GM12892 (cell line): ENCODE data around the gene HPN.
"Not testable (repeated sequence)": the region's sequence is repeated elsewhere in the genome, so short reads cannot be mapped to it uniquely, and the experiment has no call there.

Source experiments
- DNase-seq: peaks from one replicate; pipeline ENCODE4 v3.0.0; 2011; ENCODE audit not compliant: insufficient read length
- FAIRE-seq: peaks from 2 replicates; lab custom pipeline; 2011; peaks lifted over from hg19 to GRCh38; lab: Jason Lieb, UNC
- POLR2A ChIP-seq: IDR thresholded peaks from 2 replicates; pipeline ENCODE4 v1.6.1; 2011; ENCODE audit warnings: low read depth, low read length, control low read depth
- POLR2AphosphoS5 ChIP-seq: IDR thresholded peaks from 2 replicates; pipeline ENCODE4 v1.6.1; 2011; ENCODE audit warnings: low read depth, low read length, control low read depth
- TAF1 ChIP-seq: IDR thresholded peaks from 2 replicates; pipeline ENCODE4 v1.6.1; 2011; ENCODE audit warnings: low read depth, mild to moderate bottlenecking, control low read depth, low read length, borderline replicate concordance

HPN gene

DNA sequence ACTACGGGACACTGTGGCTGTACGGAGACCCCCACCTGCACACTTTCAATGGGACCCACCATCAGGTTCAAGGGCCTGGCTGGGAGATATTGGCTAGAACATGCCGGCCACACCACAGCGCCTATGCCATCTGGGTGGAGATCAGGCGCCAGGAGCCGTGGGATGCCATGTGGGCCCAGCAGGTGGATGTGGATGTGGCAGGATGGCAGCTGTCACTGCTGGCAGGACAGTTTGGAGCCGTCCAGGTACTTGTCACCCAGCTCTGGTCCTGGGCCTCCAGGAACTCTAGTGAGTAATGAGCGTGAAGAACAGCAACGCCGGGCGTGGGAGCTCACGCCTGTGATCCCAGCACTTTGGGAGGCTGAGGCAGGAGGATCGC, 58.4 kb downstream of the HPN start:
- no peak for TF ChIP-seq TAF1
- TF ChIP-seq POLR2A, result no peak
- no peak for TF ChIP-seq POLR2AphosphoS5
- FAIRE-seq, result no peak
- DNase-seq, result no peak

DNA sequence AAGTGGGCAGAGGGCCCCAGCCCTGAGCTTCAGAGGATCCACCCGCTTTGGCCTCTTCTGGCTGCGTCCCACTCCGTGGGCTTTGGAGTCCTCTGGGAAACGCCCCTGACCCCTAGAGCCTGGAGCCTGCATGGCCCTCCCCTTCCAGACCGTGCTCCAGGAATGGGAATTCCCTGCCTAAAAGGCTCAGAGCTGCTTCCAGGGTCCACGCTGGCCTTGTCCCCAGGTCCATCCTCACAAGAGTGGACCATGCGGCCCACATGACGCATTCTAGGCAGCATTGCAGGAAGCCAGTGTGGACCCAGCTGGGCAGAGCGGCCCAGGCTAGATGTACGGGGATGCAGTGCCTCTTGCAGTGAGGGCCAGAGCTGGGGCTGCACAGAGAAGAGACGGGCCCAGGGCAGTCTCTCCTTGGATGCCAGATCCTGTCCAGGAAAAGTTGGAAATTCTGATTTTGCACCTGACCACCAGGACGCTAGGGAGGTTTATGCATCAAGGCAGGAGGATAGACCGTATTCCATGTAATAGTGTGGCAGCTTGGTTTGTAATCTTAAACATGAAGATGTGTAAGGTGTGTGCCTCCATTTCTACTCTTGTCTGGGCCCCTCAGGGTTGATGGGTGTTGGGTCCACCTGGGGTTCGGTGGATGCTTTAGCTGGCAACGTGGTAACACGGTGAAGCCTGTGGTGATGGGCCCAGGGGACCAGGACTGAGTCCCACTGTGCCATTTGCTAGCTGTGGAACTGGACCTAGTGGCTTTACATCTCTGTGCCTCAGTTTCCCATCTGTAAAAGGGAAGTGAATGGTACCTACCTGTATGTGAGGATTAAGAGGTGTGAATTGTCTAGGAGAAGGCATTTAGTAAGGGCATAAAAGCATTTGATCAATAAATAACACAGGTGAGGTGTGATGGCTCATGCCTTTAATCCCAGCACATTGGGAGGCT, 59.3 kb downstream of the HPN start:
- FAIRE-seq (no peak), DNase-seq (no peak)
- TF ChIP-seq POLR2AphosphoS5, result no peak
- TF ChIP-seq TAF1, result no peak
- TF ChIP-seq POLR2A, result no peak

- not testable (repeated sequence) for FAIRE-seq
Observed at GRCh38 chr19:35101949-35102348, 60.4 kb downstream of the HPN start.

GRCh38 chr19:35103614-35104013, 62.1 kb downstream of the HPN start:
- not testable (repeated sequence) for FAIRE-seq, DNase-seq

More at GRCh38 chr19:35101949-35102348, 60.4 kb downstream of the HPN start:
- not testable (repeated sequence) for DNase-seq

DNA sequence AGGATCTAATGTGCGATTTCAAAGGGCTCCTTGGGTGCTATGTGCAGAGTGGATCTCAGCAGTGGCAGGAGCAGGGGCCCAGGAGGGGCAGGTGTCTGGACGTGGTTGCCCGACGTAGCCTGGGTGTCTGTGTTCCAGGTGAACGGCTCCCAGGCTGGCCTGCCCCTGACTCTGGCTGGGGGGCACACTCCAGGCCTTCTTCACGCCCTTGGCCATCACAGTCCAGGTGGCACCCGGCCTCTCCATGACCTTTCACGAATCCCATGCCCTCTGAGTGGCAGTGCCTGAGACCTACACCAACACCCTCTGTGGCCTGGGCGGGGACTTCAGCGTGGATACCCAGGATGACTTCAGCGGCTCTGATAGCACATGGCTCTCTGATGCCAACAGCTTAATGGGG, 62.8 kb downstream of the HPN start:
- TF ChIP-seq TAF1, result no peak
- no peak for TF ChIP-seq POLR2AphosphoS5
- TF ChIP-seq POLR2A, result no peak
- FAIRE-seq, result no peak
- DNase-seq, result no peak

DNA sequence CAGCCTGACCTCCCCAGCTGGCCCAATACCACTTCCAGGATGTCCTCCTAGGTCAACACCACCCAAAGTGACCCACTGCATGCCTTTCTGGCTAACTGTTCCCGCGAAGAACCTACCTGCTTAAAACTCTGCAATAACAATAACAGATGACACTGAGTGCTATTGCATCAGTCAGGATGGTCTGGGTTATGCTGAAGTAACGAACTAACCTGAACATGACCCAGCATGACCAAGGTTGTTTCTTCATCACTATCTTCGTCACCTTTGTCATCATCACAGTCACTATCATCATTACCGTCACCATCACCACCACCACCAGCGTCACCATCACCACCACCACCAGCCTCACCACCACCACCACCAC, 63.5 kb downstream of the HPN start:
- FAIRE-seq, result no peak
- no peak for DNase-seq
- TF ChIP-seq TAF1 (no peak), POLR2A (no peak), POLR2AphosphoS5 (no peak)

GRCh38 chr19:35105411-35106290, 64.1 kb downstream of the HPN start:
- peak; percentile 27 for FAIRE-seq
- TF ChIP-seq POLR2A (no peak), TAF1 (no peak), POLR2AphosphoS5 (no peak)
- no peak for DNase-seq

DNA sequence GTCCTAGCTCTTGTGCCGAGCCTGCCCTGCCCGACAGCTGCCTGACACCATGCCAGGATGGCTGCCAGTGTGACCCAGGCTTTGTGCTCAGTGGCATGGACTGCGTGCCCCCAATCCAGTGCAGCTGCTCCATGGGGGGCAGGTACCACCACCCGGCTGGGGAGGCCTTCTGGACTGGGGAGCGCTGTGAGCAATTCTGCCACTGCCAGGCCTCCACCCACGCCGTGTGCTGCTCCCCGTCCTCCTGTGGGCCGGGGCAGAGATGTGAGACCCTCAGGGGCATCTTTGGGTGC, 64.7 kb downstream of the HPN start:
- TF ChIP-seq POLR2A, result no peak
- FAIRE-seq (no peak), DNase-seq (no peak)

DNA sequence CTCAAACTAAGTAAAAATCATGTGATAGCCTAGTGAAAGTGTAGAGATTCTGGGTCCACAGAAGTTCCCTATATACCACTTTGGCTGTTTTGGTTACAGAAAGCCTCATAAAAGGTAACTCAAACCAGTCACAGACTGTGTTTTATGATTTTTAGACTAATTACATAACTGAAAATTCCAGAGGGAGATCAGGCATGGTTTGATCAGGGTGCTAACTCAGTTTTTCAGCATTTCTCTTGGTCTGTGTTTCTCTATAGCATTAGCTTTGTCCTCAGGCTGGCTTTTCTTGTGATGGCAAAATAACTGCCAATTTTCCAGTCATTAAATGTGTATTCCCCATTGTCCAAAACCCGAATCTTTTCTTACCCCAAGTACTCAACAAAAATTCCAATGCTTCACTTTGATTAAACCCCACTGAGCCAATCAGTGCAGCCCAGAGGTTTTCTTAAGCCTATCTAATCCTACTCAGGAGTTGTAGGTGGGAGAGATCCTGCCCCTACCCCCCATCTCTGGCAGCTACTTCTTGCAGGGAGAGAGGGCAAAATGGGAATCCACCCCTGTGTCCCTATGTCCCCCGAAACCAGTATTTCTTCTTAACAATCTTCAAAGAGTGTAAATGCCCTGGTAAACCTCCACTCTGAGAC, 65.5 kb downstream of the HPN start:
- FAIRE-seq, result no peak
- DNase-seq, result no peak
- TF ChIP-seq POLR2AphosphoS5, result no peak
- TF ChIP-seq POLR2A, result no peak
- TF ChIP-seq TAF1, result no peak

- FAIRE-seq (no peak), DNase-seq (no peak)
- TF ChIP-seq TAF1 (no peak), POLR2AphosphoS5 (no peak), POLR2A (no peak)
Observed at GRCh38 chr19:35107545-35107944, 66.0 kb downstream of the HPN start.

GRCh38 chr19:35108730-35109129, 67.2 kb downstream of the HPN start:
- FAIRE-seq, result no peak

More at GRCh38 chr19:35108730-35109129, 67.2 kb downstream of the HPN start:
- DNase-seq, result no peak
- no peak for TF ChIP-seq POLR2A
- no peak for TF ChIP-seq TAF1
- no peak for TF ChIP-seq POLR2AphosphoS5
